Stomach (tissue), 9 donors: Measurements from ENCODE around the gene SNAP23. TPM values are rescaled to one million over a fixed set of nuclear protein-coding genes. Genes with fewer than 3 reads are reported as not detected.

Experiments
- DNase-seq, 2 donors: peaks; one replicate each; pipeline versions ENCODE4 v3.0.0 to v3.0.0-alpha.2; 2013 to 2019
- H3K27ac ChIP-seq, 5 donors: fragments of 200-600 bp in 4 of 5; sonication (generic) in 4 of 5; one replicate each; pipeline ENCODE4 v1.5.1; 2013 to 2019; ENCODE audit warnings: mild to moderate bottlenecking in 1 of 5, moderate library complexity in 1 of 5
- H3K27me3 ChIP-seq, 3 donors: fragments of 200-600 bp; sonication (generic); one replicate each; pipeline ENCODE4 v1.5.1; 2017 to 2019; ENCODE audit warnings: mixed run types in 1 of 3
- H3K36me3 ChIP-seq, 4 donors: fragments of 200-600 bp; sonication (generic); 1 replicate in 3 of 4; 2 replicates in 1 of 4; pipeline ENCODE4 v1.5.1; 2016 to 2019
- H3K4me1 ChIP-seq, 4 donors: fragments of 200-600 bp; sonication (generic); one replicate each; pipeline ENCODE4 v1.5.1; 2016 to 2019
- H3K4me3 ChIP-seq, 4 donors: fragments of 200-600 bp; sonication (generic) in 3 of 4; one replicate each; pipeline ENCODE4 v1.5.1; 2016 to 2019; ENCODE audit warnings: mild to moderate bottlenecking in 1 of 4
- H3K9me3 ChIP-seq, 4 donors: fragments of 200-600 bp; sonication (generic); one replicate each; pipeline ENCODE4 v1.5.1; 2016 to 2019
- CTCF ChIP-seq, 7 experiments: fragments of 450-650 bp in 4 of 7; fragments of 200-600 bp in 3 of 7; sonication (generic) in 3 of 7; IDR thresholded peaks; one replicate each; pipeline ENCODE4 v1.5.1; 2016 to 2019; ENCODE audit warnings: antibody characterized with exemption in 7 of 7, control low read depth in 2 of 7, mild to moderate bottlenecking in 1 of 7
- EP300 ChIP-seq: sonication (generic); formaldehyde crosslinking; IDR thresholded peaks from one replicate; pipeline ENCODE4 v1.6.1; 2017; ENCODE audit warnings: antibody characterized with exemption
- POLR2A ChIP-seq, 4 donors: fragments of 450-650 bp; IDR thresholded peaks; one replicate each; pipeline ENCODE4 v1.6.1; 2016; ENCODE audit warnings: antibody characterized with exemption in 4 of 4, control low read depth in 2 of 4, mild to moderate bottlenecking in 1 of 4, moderate library complexity in 1 of 4
- POLR2AphosphoS5 ChIP-seq, 3 donors: sonication (generic); formaldehyde crosslinking; IDR thresholded peaks; one replicate each; pipeline ENCODE4 v1.6.1; 2016; ENCODE audit warnings: antibody characterized with exemption in 3 of 3
- WGBS, 5 donors: extraction: QIAGEN DNeasy Blood & Tissue Kit in 3 of 5; methylation state at CpG; one replicate each; pipeline versions ENCODE4 v1.1.5 to v1.1.7; 2013 to 2018; 5-methylcytosine and 5-hydroxymethylcytosine counted together
- intact Hi-C: fragments of 100-400 bp; cut with DNase I; formaldehyde crosslinking; loops from one replicate; pipeline ENCODE4 v1.15.1; 2023; ENCODE audit warnings: low total_unique reads
- polyA plus RNA-seq, 3 donors: library from polyadenylated mRNA; stranded (reverse); fragments of 200-250 nt; gene quantifications; one replicate each; pipeline ENCODE4 v1.2.3, GENCODE V29; 2013
- total RNA-seq, 5 donors: library from RNA; depleted of rRNA; stranded (reverse); fragments of >200 nt; gene quantifications; one replicate each; pipeline versions ENCODE4 v1.1.0 to v1.2.3, GENCODE V29; 2014 to 2016
- donor health status: healthy with polysubstance abuse.
- donor health status: Bipolar disorder and iron deficiency.
- donor health status: healthy.

SNAP23 gene
- total and polyA plus RNA-seq, 8 donors: 10.1 to 83.9 (median 50.6) TPM

DNA sequence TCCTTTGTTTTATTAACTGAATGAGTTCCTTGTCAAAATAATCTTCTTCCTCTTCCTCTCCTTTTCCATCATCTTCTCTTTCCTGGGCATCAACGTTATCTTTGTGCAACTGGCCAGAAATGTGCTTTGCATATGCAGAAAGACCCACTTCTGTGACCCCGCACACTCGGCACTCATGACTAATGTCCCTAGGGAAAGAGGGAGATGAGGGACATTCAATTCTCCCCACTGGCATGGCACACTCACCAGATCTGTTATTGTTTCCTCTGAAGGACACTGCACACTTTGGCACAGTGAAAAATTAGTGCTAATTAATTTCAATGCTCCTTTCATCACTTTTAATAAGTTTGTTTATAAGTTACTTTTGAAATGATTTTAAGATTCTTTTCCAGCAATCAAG lies 38.5 kb upstream of the SNAP23 start:
- intact Hi-C loops: no loop called here
- Histone ChIP-seq H3K9me3 (no peaks in the 10 kb centered on the region), H3K36me3 (peaks cover 0 to 20% (median 8%) of the 10 kb centered on the region in 4 donors), H3K27ac (peak overlapping the region in 4 of 5 donors; percentile 74 to 85 (median 77)), H3K4me3 (peak overlapping the region in 3 of 4 donors; percentile 14 to 25 (median 20)), H3K4me1 (peaks cover 0 to 47% (median 19%) of the 10 kb centered on the region in 4 donors), H3K27me3 (no peaks in the 10 kb centered on the region)
- peak in 1 of 2 donors; percentile 30 for DNase-seq
- 33 to 69% (median 60%) methylated on average over 3 of the region's 3 CpGs for WGBS, 5 donors
- TF ChIP-seq POLR2A (IDR thresholded peaks at IDR 0.05): no peak

- intact Hi-C loops: no loop called here
- no peak for TF ChIP-seq EP300
- TF ChIP-seq CTCF (IDR thresholded peaks at IDR 0.05): no peak
- TF ChIP-seq POLR2AphosphoS5 (IDR thresholded peaks at IDR 0.05): peak in 2 of 3 donors; percentile 16 to 72
- TF ChIP-seq POLR2A (IDR thresholded peaks at IDR 0.05): no peak
- no peaks in the 10 kb centered on the region for H3K27me3 ChIP-seq
- DNase-seq: peak; percentile 44 to 94
- 47 to 58% (median 50%) methylated on average over 8 of the region's 8 CpGs for WGBS, 5 donors
- H3K36me3 ChIP-seq: peaks cover 0 to 26% (median 8%) of the 10 kb centered on the region in 4 donors
- H3K27ac ChIP-seq: peak overlapping the region; percentile 22 to 85 (median 77)
- no peaks in the 10 kb centered on the region for H3K9me3 ChIP-seq
- peaks cover 0 to 47% (median 19%) of the 10 kb centered on the region in 4 donors for H3K4me1 ChIP-seq
- peak overlapping the region in 3 of 4 donors; percentile 14 to 25 (median 20) for H3K4me3 ChIP-seq
These were observed 37.7 kb upstream of the SNAP23 start for GRCh38 chr15:42457445-42458442.

- no peak for DNase-seq
- Histone ChIP-seq H3K36me3 (peaks cover 5 to 40% (median 31%) of the 10 kb centered on the region in 4 donors), H3K4me3 (no peak overlapping the region), H3K27me3 (no peaks in the 10 kb centered on the region), H3K9me3 (no peaks in the 10 kb centered on the region), H3K27ac (peak overlapping the region in 1 of 5 donors; percentile 5), H3K4me1 (peaks cover 0 to 30% (median 14%) of the 10 kb centered on the region in 4 donors)
- TF ChIP-seq POLR2A (IDR thresholded peaks at IDR 0.05): no peak
- TF ChIP-seq CTCF (IDR thresholded peaks at IDR 0.05): no peak
- TF ChIP-seq EP300: no peak
- TF ChIP-seq POLR2AphosphoS5 (IDR thresholded peaks at IDR 0.05): no peak
- intact Hi-C loops: no loop called here
- 57 to 72% (median 58%) methylated on average over 3 of the region's 3 CpGs for WGBS, 5 donors
These were observed 34.2 kb upstream of the SNAP23 start for GRCh38 chr15:42461261-42461660.

DNA sequence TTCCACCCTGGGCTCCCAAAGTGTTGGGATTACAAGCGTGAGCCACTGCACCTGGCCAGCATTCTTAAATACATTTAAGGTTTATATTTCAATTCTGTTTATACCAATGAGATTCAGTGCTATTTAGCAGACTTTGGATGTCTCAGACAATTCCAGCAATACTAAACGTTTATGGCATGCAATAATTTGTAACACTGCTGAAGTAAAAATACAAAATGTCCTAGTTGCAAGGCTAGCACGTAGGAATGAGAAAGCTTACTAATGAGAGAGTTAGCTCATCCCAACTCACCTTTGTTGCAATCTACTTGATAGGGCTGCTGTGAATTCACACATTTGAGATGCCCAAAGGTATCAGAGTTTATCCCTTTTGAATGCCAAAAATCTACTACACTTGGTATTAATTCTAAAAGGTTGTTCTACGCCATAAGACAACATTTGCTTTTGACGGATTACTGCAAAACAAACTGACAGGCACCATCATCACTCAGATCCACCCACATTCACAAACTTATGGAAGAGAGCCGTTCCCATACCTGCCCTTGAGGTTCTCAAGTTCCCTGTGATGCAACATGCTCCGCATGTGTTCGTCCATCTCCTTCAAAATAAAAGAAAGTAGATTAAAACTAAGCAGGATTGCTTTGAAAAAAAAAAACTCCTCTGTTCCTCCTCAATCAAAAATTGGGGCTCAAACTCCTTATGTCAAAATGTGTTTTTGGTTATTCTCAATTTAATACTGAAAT lies 29.7 kb upstream of the SNAP23 start:
- peak overlapping the region in 1 of 5 donors; percentile 34 for H3K27ac ChIP-seq
- peaks cover 13 to 67% (median 46%) of the 10 kb centered on the region in 4 donors for H3K36me3 ChIP-seq
- H3K9me3 ChIP-seq: no peaks in the 10 kb centered on the region
- DNase-seq: no peak
- intact Hi-C loops: no loop called here
- TF ChIP-seq POLR2AphosphoS5 (IDR thresholded peaks at IDR 0.05) (no peak), POLR2A (IDR thresholded peaks at IDR 0.05) (no peak), EP300 (no peak), CTCF (IDR thresholded peaks at IDR 0.05) (no peak)
- H3K4me3 ChIP-seq: no peak overlapping the region
- no peaks in the 10 kb centered on the region for H3K27me3 ChIP-seq
- 82 to 87% (median 86%) methylated on average over 8 of the region's 8 CpGs for WGBS, 5 donors
- peaks cover 0 to 12% (median 2%) of the 10 kb centered on the region in 4 donors for H3K4me1 ChIP-seq
